Activated T-cell treated with anti-CD3 and anti-CD28 coated beads, Interleukin-2, amount 50 U/mL, for 24 hours (primary cell): ENCODE measurements around the gene MEF2C.

ENCODE experiments used
- DNase-seq: peaks from one replicate; pipeline ENCODE4 v3.0.0-alpha.2; 2020
- H3K27ac Mint-ChIP-seq: 2 replicates; pipeline ENCODE4 v1.8.0; 2020; ENCODE audit warnings: mild to moderate bottlenecking, mixed read lengths
- H3K27me3 Mint-ChIP-seq: 2 replicates; pipeline ENCODE4 v1.8.0; 2020; ENCODE audit warnings: mixed read lengths
- H3K36me3 Mint-ChIP-seq: 2 replicates; pipeline ENCODE4 v1.8.0; 2020; ENCODE audit warnings: low read depth, mixed read lengths
- H3K4me1 Mint-ChIP-seq: 2 replicates; pipeline ENCODE4 v1.8.0; 2020; ENCODE audit warnings: low read depth, mixed read lengths
- H3K4me3 Mint-ChIP-seq: 2 replicates; pipeline ENCODE4 v1.8.0; 2020; ENCODE audit warnings: mild to moderate bottlenecking, moderate library complexity, mixed read lengths
- H3K9me3 Mint-ChIP-seq: 2 replicates; pipeline ENCODE4 v1.8.0; 2020; ENCODE audit warnings: mixed read lengths

MEF2C gene

GRCh38 chr5:88836195-88836838, 46.7 kb downstream of the MEF2C start:
- peaks cover 21% of the 10 kb centered on the region for H3K27me3 Mint-ChIP-seq
- H3K36me3 Mint-ChIP-seq, result no peaks in the 10 kb centered on the region
- no peak for DNase-seq
- H3K9me3 Mint-ChIP-seq, result no peaks in the 10 kb centered on the region
- H3K4me1 Mint-ChIP-seq, result peaks cover 19% of the 10 kb centered on the region
- H3K27ac Mint-ChIP-seq, result no peak overlapping the region
- no peak overlapping the region for H3K4me3 Mint-ChIP-seq

DNA sequence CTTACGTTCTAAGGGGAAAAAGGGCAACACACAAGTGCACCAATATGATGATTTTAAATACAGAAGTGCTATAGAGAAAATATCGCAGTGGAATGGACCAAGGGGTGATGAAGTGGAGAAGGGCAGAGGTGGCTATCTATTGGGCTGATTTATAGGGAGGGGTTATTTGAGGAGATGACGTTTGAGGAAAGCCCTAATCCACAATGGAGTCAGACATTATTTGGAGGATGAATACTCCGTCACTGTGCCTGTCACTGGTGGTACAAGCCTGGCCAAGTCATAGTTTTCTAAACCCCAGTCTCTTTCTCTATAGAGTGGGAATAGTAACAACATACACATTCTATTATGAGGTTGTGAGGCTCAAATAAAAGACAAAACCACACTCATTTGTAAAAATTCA, 48.5 kb downstream of the MEF2C start:
- Mint-ChIP-seq H3K9me3 (no peaks in the 10 kb centered on the region), H3K4me1 (peaks cover 27% of the 10 kb centered on the region), H3K27ac (no peak overlapping the region), H3K36me3 (no peaks in the 10 kb centered on the region), H3K4me3 (no peak overlapping the region), H3K27me3 (peaks cover 21% of the 10 kb centered on the region)
- no peak for DNase-seq

DNA sequence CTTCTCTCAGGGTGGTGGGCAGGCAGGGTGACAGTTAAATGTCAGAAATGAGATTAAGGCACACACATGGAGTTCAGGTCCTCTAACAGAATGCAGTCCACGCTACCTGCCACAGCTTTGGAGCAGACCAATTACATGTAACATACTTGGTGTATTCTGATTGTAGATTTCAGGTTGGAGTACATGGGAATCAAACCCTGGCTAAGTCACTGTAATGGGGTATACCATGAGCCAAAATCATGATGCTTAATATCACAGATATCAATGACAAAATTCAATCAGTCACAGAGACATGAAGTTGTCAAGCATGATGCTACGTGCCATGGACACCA, 48.9 kb downstream of the MEF2C start:
- no peak overlapping the region for H3K27ac Mint-ChIP-seq
- no peaks in the 10 kb centered on the region for H3K36me3 Mint-ChIP-seq
- no peaks in the 10 kb centered on the region for H3K9me3 Mint-ChIP-seq
- H3K4me3 Mint-ChIP-seq, result no peak overlapping the region
- H3K27me3 Mint-ChIP-seq, result peaks cover 17% of the 10 kb centered on the region
- H3K4me1 Mint-ChIP-seq, result peaks cover 31% of the 10 kb centered on the region
- no peak for DNase-seq

- Mint-ChIP-seq H3K4me3 (no peak overlapping the region), H3K9me3 (no peaks in the 10 kb centered on the region), H3K27me3 (peaks cover 16% of the 10 kb centered on the region), H3K4me1 (peaks cover 36% of the 10 kb centered on the region), H3K27ac (no peak overlapping the region), H3K36me3 (no peaks in the 10 kb centered on the region)
- peak; percentile 37 for DNase-seq
These were observed 49.4 kb downstream of the MEF2C start for GRCh38 chr5:88833371-88834130.

DNA sequence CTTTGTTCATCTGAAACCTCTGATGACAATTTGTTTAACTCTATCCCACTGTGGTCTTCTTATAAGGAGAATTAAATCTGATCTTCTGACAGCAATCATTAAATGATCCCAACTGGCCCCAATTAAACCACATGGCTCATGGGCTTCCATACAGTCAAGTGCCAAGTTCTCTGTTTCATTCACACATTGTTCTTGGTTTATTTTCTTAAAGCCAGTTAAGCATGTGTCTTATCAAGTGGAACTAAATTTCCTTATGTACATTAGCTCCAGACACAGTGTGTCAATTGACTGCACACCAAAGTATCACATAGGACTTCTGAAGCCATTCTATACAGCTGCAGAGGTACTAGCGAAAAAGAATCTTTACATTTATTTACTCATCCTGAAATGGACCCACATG, 51.2 kb downstream of the MEF2C start:
- Mint-ChIP-seq H3K4me3 (no peak overlapping the region), H3K27ac (no peak overlapping the region), H3K27me3 (peaks cover 13% of the 10 kb centered on the region), H3K9me3 (no peaks in the 10 kb centered on the region), H3K36me3 (no peaks in the 10 kb centered on the region), H3K4me1 (peaks cover 53% of the 10 kb centered on the region)
- DNase-seq, result no peak

- DNase-seq, result no peak
- no peak overlapping the region for H3K4me3 Mint-ChIP-seq
- H3K4me1 Mint-ChIP-seq, result peaks cover 64% of the 10 kb centered on the region
- no peak overlapping the region for H3K27ac Mint-ChIP-seq
- no peaks in the 10 kb centered on the region for H3K36me3 Mint-ChIP-seq
- no peaks in the 10 kb centered on the region for H3K9me3 Mint-ChIP-seq
- peaks cover 17% of the 10 kb centered on the region for H3K27me3 Mint-ChIP-seq
These were observed 52.4 kb downstream of the MEF2C start for GRCh38 chr5:88830567-88830966.

GRCh38 chr5:88829775-88830174, 53.2 kb downstream of the MEF2C start:
- H3K27me3 Mint-ChIP-seq, result peaks cover 21% of the 10 kb centered on the region
- DNase-seq, result no peak
- no peak overlapping the region for H3K27ac Mint-ChIP-seq
- peaks cover 65% of the 10 kb centered on the region for H3K4me1 Mint-ChIP-seq
- no peaks in the 10 kb centered on the region for H3K9me3 Mint-ChIP-seq
- H3K36me3 Mint-ChIP-seq, result no peaks in the 10 kb centered on the region
- no peak overlapping the region for H3K4me3 Mint-ChIP-seq

GRCh38 chr5:88829054-88829453, 53.9 kb downstream of the MEF2C start:
- Mint-ChIP-seq H3K27ac (peak overlapping the region; percentile 59), H3K4me1 (peaks cover 59% of the 10 kb centered on the region), H3K27me3 (peaks cover 17% of the 10 kb centered on the region), H3K9me3 (no peaks in the 10 kb centered on the region), H3K4me3 (no peak overlapping the region), H3K36me3 (no peaks in the 10 kb centered on the region)
- no peak for DNase-seq

- Mint-ChIP-seq H3K27me3 (peaks cover 19% of the 10 kb centered on the region), H3K4me3 (no peak overlapping the region), H3K27ac (peak overlapping the region; percentile 85), H3K4me1 (peaks cover 51% of the 10 kb centered on the region), H3K36me3 (no peaks in the 10 kb centered on the region), H3K9me3 (no peaks in the 10 kb centered on the region)
- DNase-seq, result no peak
These were observed 55.0 kb downstream of the MEF2C start for GRCh38 chr5:88827997-88828396.

GRCh38 chr5:88826646-88827585, 56.1 kb downstream of the MEF2C start:
- Mint-ChIP-seq H3K36me3 (no peaks in the 10 kb centered on the region), H3K4me1 (peaks cover 46% of the 10 kb centered on the region), H3K27ac (peak overlapping the region; percentile 85), H3K4me3 (peak overlapping the region; percentile 48), H3K27me3 (peaks cover 27% of the 10 kb centered on the region), H3K9me3 (no peaks in the 10 kb centered on the region)
- DNase-seq, result no peak

- DNase-seq, result no peak
- no peak overlapping the region for H3K4me3 Mint-ChIP-seq
- peaks cover 46% of the 10 kb centered on the region for H3K4me1 Mint-ChIP-seq
- peaks cover 30% of the 10 kb centered on the region for H3K27me3 Mint-ChIP-seq
- H3K9me3 Mint-ChIP-seq, result no peaks in the 10 kb centered on the region
- H3K27ac Mint-ChIP-seq, result no peak overlapping the region
- no peaks in the 10 kb centered on the region for H3K36me3 Mint-ChIP-seq
These were observed 57.2 kb downstream of the MEF2C start for GRCh38 chr5:88825584-88826315.

DNA sequence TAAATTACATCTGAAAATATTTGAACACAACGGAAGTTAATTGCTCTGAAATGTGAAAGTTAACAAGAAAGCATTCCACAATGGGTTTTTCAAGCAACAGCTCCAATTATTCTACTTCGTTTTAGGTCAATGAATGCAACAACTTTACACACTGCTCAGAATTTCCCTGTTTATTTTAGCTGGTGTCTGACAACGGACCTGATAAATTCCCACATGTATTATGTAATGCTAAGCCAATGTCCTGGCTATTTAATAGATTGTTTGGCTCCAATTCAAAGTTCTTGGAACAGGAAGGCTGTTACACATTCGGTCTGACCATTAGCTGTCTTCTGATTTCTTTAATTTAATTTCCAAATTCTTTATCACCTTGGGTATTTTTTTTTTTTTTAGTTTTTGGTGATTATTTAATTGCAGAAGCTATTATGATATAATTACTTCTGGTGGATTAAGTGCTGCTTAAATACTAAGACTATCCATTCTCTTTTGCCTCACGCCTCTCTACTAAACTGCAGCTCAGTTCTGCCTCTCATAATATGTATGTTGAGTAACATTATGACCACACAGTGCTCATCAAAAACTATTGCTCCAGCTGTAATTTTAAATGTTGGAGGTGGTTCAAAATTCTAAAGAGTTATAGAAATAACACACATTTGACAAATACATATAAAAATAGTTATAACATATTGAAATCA, 57.9 kb downstream of the MEF2C start:
- Mint-ChIP-seq H3K27ac (no peak overlapping the region), H3K4me1 (peaks cover 42% of the 10 kb centered on the region), H3K27me3 (peaks cover 30% of the 10 kb centered on the region), H3K9me3 (no peaks in the 10 kb centered on the region), H3K36me3 (no peaks in the 10 kb centered on the region), H3K4me3 (no peak overlapping the region)
- DNase-seq, result no peak

- no peaks in the 10 kb centered on the region for H3K9me3 Mint-ChIP-seq
- H3K27ac Mint-ChIP-seq, result no peak overlapping the region
- H3K4me1 Mint-ChIP-seq, result peaks cover 34% of the 10 kb centered on the region
- H3K36me3 Mint-ChIP-seq, result no peaks in the 10 kb centered on the region
- peaks cover 29% of the 10 kb centered on the region for H3K27me3 Mint-ChIP-seq
- H3K4me3 Mint-ChIP-seq, result no peak overlapping the region
- DNase-seq, result no peak
These were observed 58.8 kb downstream of the MEF2C start for GRCh38 chr5:88824141-88824540.

GRCh38 chr5:88823201-88823600, 59.8 kb downstream of the MEF2C start:
- H3K9me3 Mint-ChIP-seq, result no peaks in the 10 kb centered on the region

More at GRCh38 chr5:88823201-88823600, 59.8 kb downstream of the MEF2C start:
- DNase-seq, result no peak
- no peaks in the 10 kb centered on the region for H3K36me3 Mint-ChIP-seq
- no peak overlapping the region for H3K27ac Mint-ChIP-seq
- H3K4me3 Mint-ChIP-seq, result no peak overlapping the region
- H3K27me3 Mint-ChIP-seq, result peaks cover 39% of the 10 kb centered on the region
- peaks cover 25% of the 10 kb centered on the region for H3K4me1 Mint-ChIP-seq
